Endothelial cell of umbilical vein (primary cell): ENCODE data around the gene FGF5. TPM values are rescaled to one million over a fixed set of nuclear protein-coding genes. Genes with fewer than 3 reads are reported as not detected.

Source experiments
- BruUV-seq: library from RNA; stranded (reverse); fragments of 400-500 nt; replicated peaks from 2 replicates; lab custom pipeline; 2021; lab: Mats Ljungman, UMichigan
- CTCF ChIA-PET: fragments of 300-600, 350-600 bp; sonication (Branson Sonifier 250); formaldehyde crosslinking; loops from one replicate; lab custom pipeline; 2021; ENCODE audit warnings: antibody characterized with exemption, inconsistent platforms; lab: Charles Lee
- POLR2A ChIA-PET: fragments of 300-600, 350-600 bp; sonication (Branson Sonifier 250); formaldehyde crosslinking; loops from one replicate; lab custom pipeline; 2021; ENCODE audit warnings: antibody characterized with exemption, inconsistent platforms; lab: Charles Lee
- DNase-seq: peaks from one replicate; pipeline ENCODE4 v3.0.0-alpha.2; 2011; ENCODE audit warnings: low read depth, low spot score
- FAIRE-seq: peaks from 2 replicates; lab custom pipeline; 2011; peaks lifted over from hg19 to GRCh38; lab: Jason Lieb, UNC
- H2AFZ ChIP-seq: 2 replicates; pipeline ENCODE4 v1.6.0; 2012; ENCODE audit warnings: low read depth, low read length, control low read depth, inconsistent platforms
- H3K27ac ChIP-seq: 2 replicates; pipeline ENCODE4 v1.5.1; 2011; ENCODE audit warnings: low read depth, mild to moderate bottlenecking, control low read depth, low read length, moderate library complexity; ENCODE audit not compliant: insufficient read depth
- H3K27me3 ChIP-seq, 2 experiments: 2 replicates each; pipeline versions ENCODE4 v1.6.0 to v1.6.1; 2011; ENCODE audit warnings: low read length in 2 of 2, mixed read lengths in 1 of 2; ENCODE audit not compliant: control insufficient read depth in 2 of 2, insufficient read depth in 2 of 2
- H3K36me3 ChIP-seq, 2 experiments: 2 replicates in 1 of 2; 3 replicates in 1 of 2; pipeline ENCODE4 v1.5.1; 2011; ENCODE audit warnings: low read length in 2 of 2, mild to moderate bottlenecking in 1 of 2, moderate library complexity in 1 of 2; ENCODE audit not compliant: control insufficient read depth in 2 of 2, insufficient read depth in 2 of 2; ENCODE audit errors: extremely low read depth in 1 of 2
- H3K4me1 ChIP-seq: 3 replicates; pipeline ENCODE4 v1.5.1; 2011; ENCODE audit warnings: mild to moderate bottlenecking, low read length; ENCODE audit not compliant: control insufficient read depth, insufficient read depth; ENCODE audit errors: extremely low read depth
- H3K4me2 ChIP-seq: 2 replicates; pipeline ENCODE4 v1.6.1; 2011; ENCODE audit warnings: low read length, control low read depth, mixed read lengths; ENCODE audit not compliant: insufficient read depth
- H3K4me3 ChIP-seq, 3 experiments: fragments of 200-600 bp in 1 of 3; sonication (generic), shearing (Covaris generic) in 1 of 3; replicated peaks in 1 of 3; 2 replicates each; pipeline ENCODE4 v1.5.1; 2011 to 2016; ENCODE audit warnings: control low read depth in 3 of 3, low read length in 3 of 3, mild to moderate bottlenecking in 2 of 3, inconsistent platforms in 1 of 3, low read depth in 1 of 3, moderate library complexity in 1 of 3; ENCODE audit not compliant: insufficient read depth in 1 of 3
- H3K79me2 ChIP-seq: 2 replicates; pipeline ENCODE4 v1.6.0; 2012; ENCODE audit warnings: low read length, inconsistent platforms; ENCODE audit not compliant: control insufficient read depth, insufficient read depth
- H3K9ac ChIP-seq: replicated peaks from 2 replicates; pipeline ENCODE3; 2011; ENCODE audit warnings: low read length, control low read depth; ENCODE audit not compliant: insufficient read depth; ENCODE audit errors: extremely low read depth
- H3K9me1 ChIP-seq: replicated peaks from 3 replicates; pipeline ENCODE4 v1.6.0; 2011; ENCODE audit warnings: mild to moderate bottlenecking, low read length; ENCODE audit not compliant: control insufficient read depth, insufficient read depth; ENCODE audit errors: extremely low read depth
- H3K9me3 ChIP-seq: replicated peaks from 2 replicates; pipeline ENCODE4 v1.5.1; 2012; ENCODE audit warnings: low read length, inconsistent platforms; ENCODE audit not compliant: control insufficient read depth, insufficient read depth
- H4K20me1 ChIP-seq: replicated peaks from 2 replicates; pipeline ENCODE3; 2011; ENCODE audit warnings: mild to moderate bottlenecking, low read length; ENCODE audit not compliant: control insufficient read depth, insufficient read depth; ENCODE audit errors: extremely low read depth
- EZH2 ChIP-seq: IDR thresholded peaks from 2 replicates; pipeline ENCODE4 v1.6.1; 2012; ENCODE audit warnings: borderline replicate concordance, low read depth, mild to moderate bottlenecking, moderate library complexity, low read length, inconsistent platforms; ENCODE audit not compliant: severe bottlenecking
- GATA2 ChIP-seq: IDR thresholded peaks from 2 replicates; pipeline ENCODE4 v1.7.0; 2011; ENCODE audit warnings: low read depth, mild to moderate bottlenecking, moderate library complexity, mixed read lengths, low read length; ENCODE audit not compliant: insufficient read length, insufficient read depth
- JUN ChIP-seq: IDR thresholded peaks from 2 replicates; pipeline ENCODE4 v1.6.1; 2011; ENCODE audit warnings: borderline replicate concordance, low read depth; ENCODE audit not compliant: insufficient read length, insufficient read depth
- MAX ChIP-seq: IDR thresholded peaks from 2 replicates; pipeline ENCODE4 v1.6.1; 2011; ENCODE audit not compliant: insufficient read depth, insufficient read length
- MYC ChIP-seq: IDR thresholded peaks from one replicate; pipeline ENCODE4 v1.6.1; 2011; ENCODE audit warnings: mild to moderate bottlenecking, low read depth, low read length
- POLR2A ChIP-seq: IDR thresholded peaks from 2 replicates; pipeline ENCODE4 v1.6.1; 2012; ENCODE audit warnings: low read depth, mild to moderate bottlenecking, control low read depth, low read length
- POLR2AphosphoS5 ChIP-seq: IDR thresholded peaks from 2 replicates; pipeline ENCODE4 v1.6.1; 2012; ENCODE audit warnings: low read depth, mild to moderate bottlenecking, control low read depth, low read length, moderate library complexity; ENCODE audit not compliant: insufficient read depth
- dilution Hi-C: fragments of 300-500 bp; cut with MboI; formaldehyde crosslinking; loops from one replicate; pipeline ENCODE4 v1.15.0; 2019; ENCODE audit warnings: low sequenced_read_pairs; ENCODE audit not compliant: extremely low pct_ligation_motif_present
- intact Hi-C: fragments of 100-400 bp; cut with micrococcal nuclease; formaldehyde crosslinking; loops from one replicate; pipeline ENCODE4 v1.10.0; 2022
- polyA plus RNA-seq, 4 experiments: library from polyadenylated mRNA; depleted of rRNA in 3 of 4; stranded (reverse) in 3 of 4; unstranded in 1 of 4; fragments of >200 nt; gene quantifications; 2 replicates each; pipeline versions ENCODE4 v1.2.1 to v1.2.3, GENCODE V29; 2011 to 2012; ENCODE audit warnings: missing spikeins in 1 of 4
- total RNA-seq: library from RNA; stranded (reverse); gene quantifications from 2 replicates; pipeline ENCODE4 v1.2.3, GENCODE V29; 2021

Gene FGF5
- total and polyA plus RNA-seq, 2 donors (not counting 3 experiments of a cell fraction or from before 2014, with no cell fraction given): 0.13 to 0.73 TPM

- Histone ChIP-seq H3K27me3 (peaks cover 75 to 92% of the 10 kb centered on the region in 2 experiments), H2AFZ (peak overlapping the region; percentile 93), H3K4me3 (peak overlapping the region; percentile 30 to 76 (median 64)), H3K9me3 (no peaks in the 10 kb centered on the region), H3K9ac (peak overlapping the region; percentile 79), H3K79me2 (no peaks in the 10 kb centered on the region), H3K9me1 (no peaks in the 10 kb centered on the region), H3K27ac (no peak overlapping the region), H3K4me2 (peak overlapping the region; percentile 96), H3K4me1 (peaks cover 12% of the 10 kb centered on the region), H4K20me1 (no peaks in the 10 kb centered on the region), H3K36me3 (no peaks in the 10 kb centered on the region)
- POLR2A ChIA-PET: interaction anchor here (1.0 to 1.8 kb wide), 2 partner anchors 24 to 41 kb away, joined by 3 to 6 read pairs; no protein-coding TSS in a partner anchor
- TF ChIP-seq MYC (no peak), GATA2 (no peak), JUN (no peak), POLR2A (no peak), POLR2AphosphoS5 (no peak), MAX (no peak), EZH2 (no peak)
- intact Hi-C loops (loop anchor here (1.0 to 5.0 kb wide), 4 partner anchors 38 to 69 kb away; no protein-coding TSS in a partner anchor), dilution Hi-C loops (no loop called here)
- FAIRE-seq (no peak), DNase-seq (peak; percentile 15)
- CTCF ChIA-PET: interaction anchor here (0.8 to 2.9 kb wide), 16 partner anchors 13 to 77 kb away, joined by 3 to 36 read pairs (median 4); partner anchors contain the start of gene CFAP299
- TSS peak; percentile 52 for BruUV-seq
These were observed 477 bp downstream of the FGF5 start for GRCh38 chr4:80266902-80267380.
